ENCODE measurements around the gene TBC1D19. TPM values are rescaled to one million over a fixed set of nuclear protein-coding genes. Genes with fewer than 3 reads are reported as not detected.
"Not testable (repeated sequence)": the region's sequence is repeated elsewhere in the genome, so short reads cannot be mapped to it uniquely, and the experiment has no call there.

Gene TBC1D19
- total RNA-seq, 1 donor from 2014 or later, result 17.2 TPM

DNA sequence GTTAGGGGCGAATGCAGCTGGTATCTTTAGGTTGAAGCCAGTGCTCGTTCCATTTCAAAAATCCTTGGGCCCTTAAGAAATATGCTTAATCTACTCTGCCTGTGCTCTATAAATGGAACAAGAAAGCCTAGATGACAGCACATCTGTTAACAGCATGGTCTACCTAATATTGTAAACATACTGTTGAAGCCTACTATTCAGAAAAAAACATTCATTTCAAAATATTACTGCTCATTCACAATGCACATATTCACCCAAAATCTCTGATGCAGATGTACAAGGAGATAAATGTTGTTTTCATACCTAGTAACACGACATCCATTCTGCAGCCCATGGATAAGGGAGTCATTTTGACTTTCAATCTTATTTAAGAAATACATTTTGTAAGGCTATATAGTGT, 106.6 kb downstream of the TBC1D19 start:
- TF ChIP-seq, protein P1, sequence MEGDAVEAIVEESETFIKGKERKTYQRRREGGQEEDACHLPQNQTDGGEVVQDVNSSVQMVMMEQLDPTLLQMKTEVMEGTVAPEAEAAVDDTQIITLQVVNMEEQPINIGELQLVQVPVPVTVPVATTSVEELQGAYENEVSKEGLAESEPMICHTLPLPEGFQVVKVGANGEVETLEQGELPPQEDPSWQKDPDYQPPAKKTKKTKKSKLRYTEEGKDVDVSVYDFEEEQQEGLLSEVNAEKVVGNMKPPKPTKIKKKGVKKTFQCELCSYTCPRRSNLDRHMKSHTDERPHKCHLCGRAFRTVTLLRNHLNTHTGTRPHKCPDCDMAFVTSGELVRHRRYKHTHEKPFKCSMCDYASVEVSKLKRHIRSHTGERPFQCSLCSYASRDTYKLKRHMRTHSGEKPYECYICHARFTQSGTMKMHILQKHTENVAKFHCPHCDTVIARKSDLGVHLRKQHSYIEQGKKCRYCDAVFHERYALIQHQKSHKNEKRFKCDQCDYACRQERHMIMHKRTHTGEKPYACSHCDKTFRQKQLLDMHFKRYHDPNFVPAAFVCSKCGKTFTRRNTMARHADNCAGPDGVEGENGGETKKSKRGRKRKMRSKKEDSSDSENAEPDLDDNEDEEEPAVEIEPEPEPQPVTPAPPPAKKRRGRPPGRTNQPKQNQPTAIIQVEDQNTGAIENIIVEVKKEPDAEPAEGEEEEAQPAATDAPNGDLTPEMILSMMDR (IDR thresholded peaks at IDR 0.05; ENCODE audit: insufficient read depth, low read length, poor library complexity, severe bottlenecking), result no peak
- Histone ChIP-seq H3K4me3 (ENCODE audit: low read depth, low read length) (no peak overlapping the region), H3K27me3 (ENCODE audit: control insufficient read depth, insufficient read depth, low read length) (no peaks in the 10 kb centered on the region), H3K36me3 (ENCODE audit: control insufficient read depth, insufficient read depth, low read length) (no peaks in the 10 kb centered on the region)
- DNase-seq (ENCODE audit: low read depth), result no peak

- no peak overlapping the region for H3K4me3 ChIP-seq (ENCODE audit: low read depth, low read length)
- TF ChIP-seq, protein P1 (IDR thresholded peaks at IDR 0.05; ENCODE audit: insufficient read depth, low read length, poor library complexity, severe bottlenecking), result no peak
Observed at GRCh38 chr4:26692014-26692726, 108.3 kb downstream of the TBC1D19 start.

GRCh38 chr4:26694131-26694530, 110.2 kb downstream of the TBC1D19 start:
- not testable (repeated sequence) for DNase-seq (ENCODE audit: low read depth); H3K27me3 ChIP-seq (ENCODE audit: control insufficient read depth, insufficient read depth, low read length); H3K4me3 ChIP-seq (ENCODE audit: low read depth, low read length)

More at GRCh38 chr4:26692014-26692726, 108.3 kb downstream of the TBC1D19 start:
- H3K27me3 ChIP-seq (ENCODE audit: control insufficient read depth, insufficient read depth, low read length), result no peaks in the 10 kb centered on the region
- no peaks in the 10 kb centered on the region for H3K36me3 ChIP-seq (ENCODE audit: control insufficient read depth, insufficient read depth, low read length)
- no peak for DNase-seq (ENCODE audit: low read depth)

GRCh38 chr4:26700110-26700509, 116.2 kb downstream of the TBC1D19 start:
- Histone ChIP-seq H3K36me3 (ENCODE audit: control insufficient read depth, insufficient read depth, low read length) (no peaks in the 10 kb centered on the region), H3K4me3 (ENCODE audit: low read depth, low read length) (no peak overlapping the region), H3K27me3 (ENCODE audit: control insufficient read depth, insufficient read depth, low read length) (no peaks in the 10 kb centered on the region)
- DNase-seq (ENCODE audit: low read depth), result no peak
- TF ChIP-seq, protein P1 (IDR thresholded peaks at IDR 0.05; ENCODE audit: insufficient read depth, low read length, poor library complexity, severe bottlenecking), result no peak

More at GRCh38 chr4:26694131-26694530, 110.2 kb downstream of the TBC1D19 start:
- H3K36me3 ChIP-seq (ENCODE audit: control insufficient read depth, insufficient read depth, low read length), result not testable (repeated sequence)

GRCh38 chr4:26701095-26701494, 117.2 kb downstream of the TBC1D19 start:
- no peak for DNase-seq (ENCODE audit: low read depth)
- TF ChIP-seq, protein P1 (IDR thresholded peaks at IDR 0.05; ENCODE audit: insufficient read depth, low read length, poor library complexity, severe bottlenecking), result no peak
- H3K4me3 ChIP-seq (ENCODE audit: low read depth, low read length), result no peak overlapping the region
- H3K27me3 ChIP-seq (ENCODE audit: control insufficient read depth, insufficient read depth, low read length), result no peaks in the 10 kb centered on the region
- no peaks in the 10 kb centered on the region for H3K36me3 ChIP-seq (ENCODE audit: control insufficient read depth, insufficient read depth, low read length)

DNA sequence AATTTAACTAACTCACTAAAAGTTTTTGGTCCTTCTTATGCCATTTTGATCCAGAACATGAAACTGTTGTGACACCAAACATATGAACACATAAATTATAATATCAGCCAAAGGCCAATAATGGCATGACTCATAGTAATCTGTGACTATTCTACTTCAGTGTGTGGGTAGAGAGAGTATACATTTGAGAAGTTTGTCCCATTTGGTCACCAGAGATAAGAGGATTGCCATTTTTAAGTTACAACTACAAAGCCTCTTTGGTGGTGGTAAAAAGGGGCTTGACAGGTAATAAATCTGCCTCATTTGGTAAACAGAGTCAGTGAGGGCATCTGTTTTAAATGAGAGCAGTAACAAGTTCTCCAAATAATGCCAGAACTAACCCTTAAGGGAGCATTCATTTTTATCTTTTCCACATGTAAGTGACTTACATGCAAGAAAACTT, 117.9 kb downstream of the TBC1D19 start:
- Histone ChIP-seq H3K36me3 (ENCODE audit: control insufficient read depth, insufficient read depth, low read length) (no peaks in the 10 kb centered on the region), H3K27me3 (ENCODE audit: control insufficient read depth, insufficient read depth, low read length) (no peaks in the 10 kb centered on the region), H3K4me3 (ENCODE audit: low read depth, low read length) (no peak overlapping the region)
- DNase-seq (ENCODE audit: low read depth), result no peak
- TF ChIP-seq, protein P1 (IDR thresholded peaks at IDR 0.05; ENCODE audit: insufficient read depth, low read length, poor library complexity, severe bottlenecking), result no peak
